K562 (cell line): ENCODE measurements around the gene KMT2A. TPM values are rescaled to one million over a fixed set of nuclear protein-coding genes. Genes with fewer than 3 reads are reported as not detected.

ENCODE experiments used
- ATAC-seq: fragments of 200-7000 bp; cut with Tn5 transposase; 3 replicates; pipeline ENCODE4 v1.9.1; 2020; ENCODE audit warnings: moderate library complexity
- BruUV-seq: library from RNA; stranded (reverse); fragments of 400-500 nt; replicated peaks from 2 replicates; lab custom pipeline; 2021; lab: Mats Ljungman, UMichigan
- CTCF ChIA-PET: fragments of 300-600 bp; formaldehyde crosslinking; extraction: SDS; loops from one replicate; lab custom pipeline; 2021; ENCODE audit warnings: low intra/inter-chr PET ratio; lab: Yijun Ruan, JAX
- POLR2A ChIA-PET: fragments of 300-600, 350-650 bp; sonication (Branson Sonifier 250); formaldehyde crosslinking; extraction: SDS; loops from one replicate; lab custom pipeline; 2021; ENCODE audit warnings: antibody characterized with exemption, inconsistent platforms; lab: Yijun Ruan, JAX
- DNase-seq, 4 experiments: peaks; one replicate each; pipeline versions ENCODE4 v3.0.0 to v3.0.0-alpha.2; 2011 to 2018; ENCODE audit warnings: low spot score in 3 of 4, mixed read lengths in 3 of 4; ENCODE audit errors: extremely low read depth in 1 of 4
- FAIRE-seq: peaks from 2 replicates; lab custom pipeline; 2011; peaks lifted over from hg19 to GRCh38; lab: Jason Lieb, UNC
- H2AFZ ChIP-seq: 2 replicates; pipeline ENCODE4 v1.6.0; 2011; ENCODE audit warnings: low read depth, low read length, control low read depth, inconsistent platforms
- H3K27ac ChIP-seq: fragments of 200-600 bp; 3 replicates; pipeline ENCODE4 v1.8.0; 2011; ENCODE audit warnings: low read depth, mild to moderate bottlenecking, control low read depth, inconsistent platforms, low read length, moderate library complexity, mixed read lengths; ENCODE audit errors: extremely low read depth
- H3K27me3 ChIP-seq, 2 experiments: fragments of 300-600 bp in 1 of 2; 2 replicates in 1 of 2; 3 replicates in 1 of 2; pipeline versions ENCODE4 v1.6.0 to v1.8.0; 2011; ENCODE audit warnings: inconsistent platforms in 2 of 2, low read length in 2 of 2, mild to moderate bottlenecking in 1 of 2, mixed read lengths in 1 of 2, moderate library complexity in 1 of 2; ENCODE audit not compliant: control insufficient read depth in 2 of 2, insufficient read depth in 2 of 2
- H3K36me3 ChIP-seq: fragments of 300-600 bp; 3 replicates; pipeline ENCODE4 v1.8.0; 2011; ENCODE audit warnings: mild to moderate bottlenecking, low read length, inconsistent platforms; ENCODE audit not compliant: control insufficient read depth, insufficient read depth
- H3K4me1 ChIP-seq, 2 experiments: fragments of 200-600 bp in 1 of 2; replicated peaks in 1 of 2; 2 replicates in 1 of 2; 3 replicates in 1 of 2; pipeline versions ENCODE4 v1.5.1 to v1.8.0; 2011; ENCODE audit warnings: inconsistent platforms in 2 of 2, low read length in 2 of 2, mild to moderate bottlenecking in 1 of 2, mixed read lengths in 1 of 2, moderate library complexity in 1 of 2; ENCODE audit not compliant: control insufficient read depth in 2 of 2, insufficient read depth in 2 of 2
- H3K4me2 ChIP-seq: 2 replicates; pipeline ENCODE4 v1.6.1; 2011; ENCODE audit warnings: low read length, control low read depth, inconsistent platforms, mixed read lengths; ENCODE audit not compliant: insufficient read depth
- H3K4me3 ChIP-seq: fragments of 200-600 bp; sonication (generic), shearing (Covaris generic); 2 replicates; pipeline ENCODE4 v1.5.1; 2016; ENCODE audit warnings: control low read depth, inconsistent platforms
- H3K79me2 ChIP-seq: fragments of 200-600 bp; 3 replicates; pipeline ENCODE4 v1.8.0; 2011; ENCODE audit warnings: low read length, inconsistent platforms; ENCODE audit not compliant: control insufficient read depth, insufficient read depth
- H3K9ac ChIP-seq, 2 experiments: 2 replicates each; pipeline versions ENCODE4 v1.6.0 to v1.6.1; 2011; ENCODE audit warnings: low read depth in 2 of 2, low read length in 2 of 2, control low read depth in 1 of 2, inconsistent platforms in 1 of 2, mild to moderate bottlenecking in 1 of 2, mixed read lengths in 1 of 2; ENCODE audit not compliant: insufficient read depth in 1 of 2
- H3K9me1 ChIP-seq: one replicate; pipeline ENCODE4 v1.6.0; 2011; ENCODE audit warnings: inconsistent platforms, mild to moderate bottlenecking, low read length, moderate library complexity; ENCODE audit not compliant: control insufficient read depth, insufficient read depth
- H3K9me3 ChIP-seq: replicated peaks from 2 replicates; pipeline ENCODE4 v1.5.1; 2011; ENCODE audit warnings: low read depth, low read length, inconsistent platforms; ENCODE audit not compliant: control insufficient read depth, insufficient read depth
- H4K20me1 ChIP-seq: replicated peaks from 2 replicates; pipeline ENCODE4 v1.6.1; 2011; ENCODE audit warnings: low read length, inconsistent platforms, mixed read lengths; ENCODE audit not compliant: control insufficient read depth, insufficient read depth
- ARNT ChIP-seq, 2 experiments: fragments of 450-650 bp; IDR thresholded peaks; 2 replicates each; pipeline ENCODE4 v1.6.1; 2016; ENCODE audit warnings: mild to moderate bottlenecking in 1 of 2
- C11orf30 ChIP-seq: fragments of 450-650 bp; IDR thresholded peaks from 2 replicates; pipeline ENCODE4 v1.6.1; 2016; ENCODE audit warnings: low read depth, mild to moderate bottlenecking
- CBX1 ChIP-seq: sonication (generic); IDR thresholded peaks from 2 replicates; pipeline ENCODE4 v1.6.1; 2016; ENCODE audit warnings: antibody characterized with exemption, low read depth, mild to moderate bottlenecking
- CSDE1 ChIP-seq, 2 experiments: fragments of 450-650 bp; IDR thresholded peaks; 2 replicates each; pipeline ENCODE4 v1.6.1; 2016; ENCODE audit warnings: mild to moderate bottlenecking in 1 of 2
- MAFG ChIP-seq: fragments of 450-650 bp; conservative IDR thresholded peaks from 2 replicates; pipeline ENCODE4 v1.6.1; 2016; ENCODE audit warnings: missing genetic modification characterization, missing compliant biosample characterization
- MEF2D ChIP-seq: conservative IDR thresholded peaks from 2 replicates; pipeline ENCODE4 v1.6.1; 2016; ENCODE audit warnings: low read depth, missing genetic modification characterization, missing compliant biosample characterization
- POLR2B ChIP-seq: fragments of 450-650 bp; IDR thresholded peaks from 2 replicates; pipeline ENCODE4 v1.6.1; 2018; ENCODE audit warnings: low read depth; ENCODE audit not compliant: partially characterized antibody
- ZNF239 ChIP-seq: fragments of 250-450 bp; sonication (Bioruptor Pico); IDR thresholded peaks from 2 replicates; pipeline ENCODE4 v1.4.0; 2020; ENCODE audit warnings: mild to moderate bottlenecking
- ZNF316 ChIP-seq: fragments of 450-650 bp; IDR thresholded peaks from 2 replicates; pipeline ENCODE4 v1.6.1; 2016
- ZNF384 ChIP-seq: IDR thresholded peaks from 2 replicates; pipeline ENCODE4 v1.6.1; 2012; ENCODE audit warnings: low read depth, low read length, improper control_type of control experiment
- ZNF551 ChIP-seq: fragments of 250-450 bp; sonication (Bioruptor Pico); IDR thresholded peaks from 2 replicates; pipeline ENCODE4 v1.5.0; 2021; ENCODE audit warnings: mild to moderate bottlenecking, moderate library complexity
- WGBS: fragments of 100-300 bp; shearing (Covaris generic); methylation state at CpG from one replicate; pipeline ENCODE4 v1.1.6; 2016; ENCODE audit warnings: low coverage, mixed read lengths; ENCODE audit not compliant: insufficient coverage; ENCODE audit errors: missing lambda C conversion rate; 5-methylcytosine and 5-hydroxymethylcytosine counted together
- in situ Hi-C: fragments of 300-500 bp; cut with MboI; formaldehyde crosslinking; loops from 4 replicates; pipeline ENCODE4 v1.15.0; 2018; ENCODE audit warnings: inconsistent platforms, mixed read lengths
- intact Hi-C: fragments of 100-400 bp; cut with micrococcal nuclease; formaldehyde crosslinking; loops from 2 replicates; pipeline ENCODE4 v1.14.2; 2022
- polyA plus RNA-seq, 8 experiments: library from polyadenylated mRNA; depleted of rRNA in 4 of 8; stranded (reverse) in 5 of 8; unstranded in 3 of 8; fragments of >200 nt; fragmentation: Nextera tagmentation in 2 of 8; fragmentation: Illumina TruSeq in 1 of 8; extraction: Ambion mirVana in 2 of 8; extraction: Trizol in 1 of 8; gene quantifications; 2 replicates each; pipeline versions ENCODE4 v1.2.1 to v1.2.3, GENCODE V29; 2011 to 2014; ENCODE audit warnings: inconsistent platforms in 1 of 8, missing spikeins in 1 of 8
- total RNA-seq, 7 experiments: library from RNA; depleted of rRNA in 6 of 7; stranded (reverse); fragments of >200 nt in 6 of 7; fragmentation: Illumina TruSeq in 2 of 7; extraction: Trizol in 2 of 7; gene quantifications; 2 replicates each; pipeline versions ENCODE4 v1.2.1 to v1.2.3, GENCODE V29; 2011 to 2021; ENCODE audit warnings: low replicate concordance in 1 of 7
- TF ChIP-seq, protein P1 (sequence below): fragments of 450-650 bp; IDR thresholded peaks from 2 replicates; pipeline ENCODE4 v1.6.1; 2016; ENCODE audit warnings: antibody characterized with exemption
- TF ChIP-seq, protein P2 (sequence below): fragments of 450-650 bp; conservative IDR thresholded peaks from 2 replicates; pipeline ENCODE4 v1.6.1; 2016; ENCODE audit warnings: missing genetic modification characterization, low read depth, mild to moderate bottlenecking, control low read depth, missing compliant biosample characterization

Gene KMT2A
- total and polyA plus RNA-seq, 9 of the 15 experiments (the other 6 are each of a cell fraction or from before 2014, with no cell fraction given), result 9.6 to 59.9 (median 32.6) TPM

DNA sequence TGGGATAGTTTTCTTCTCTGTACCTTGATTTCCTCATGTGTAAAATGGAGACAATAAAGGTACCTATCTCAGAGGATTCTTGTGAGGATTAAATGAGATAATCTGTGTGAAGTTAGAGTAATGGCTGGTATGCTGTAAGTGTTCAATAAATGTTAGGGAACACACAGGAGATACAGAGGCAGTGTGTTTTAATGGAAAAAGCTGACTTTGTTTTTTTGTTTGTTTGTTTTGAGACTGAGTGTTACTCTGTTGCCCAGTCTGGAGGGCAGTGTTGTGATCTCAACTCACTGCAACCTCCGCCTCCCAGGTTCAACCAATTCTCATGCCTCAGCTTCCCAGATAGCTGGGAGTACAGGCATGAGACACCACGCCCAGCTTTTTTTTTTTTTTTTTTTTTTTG is 133.4 kb downstream of the KMT2A start:
- no peak for ATAC-seq
- Histone ChIP-seq H3K27ac (no peak overlapping the region), H2AFZ (peak overlapping the region; percentile 25; the same call in 1 of the 2 replicates), H3K4me2 (no peak overlapping the region), H3K9me1 (no peaks in the 10 kb centered on the region), H3K4me1 (peaks cover 10% of the 10 kb centered on the region in 2 experiments), H3K4me3 (no peak overlapping the region), H3K79me2 (peaks cover 25% of the 10 kb centered on the region), H4K20me1 (peaks cover 16% of the 10 kb centered on the region; the same call in 1 of the 2 replicates), H3K27me3 (no peaks in the 10 kb centered on the region), H3K9ac (no peak overlapping the region), H3K9me3 (no peaks in the 10 kb centered on the region), H3K36me3 (peaks cover 6% of the 10 kb centered on the region)
- FAIRE-seq, result no peak
- POLR2A ChIA-PET, result interaction anchor here (0.7 kb wide), 1 partner anchor 539 kb away, joined by 4 read pairs; no protein-coding TSS in a partner anchor
- CTCF ChIA-PET, result no interaction called here
- in situ Hi-C loops (no loop called here), intact Hi-C loops (loop anchor here (5.0 to 10.0 kb wide), 4 partner anchors 37 to 272 kb away; partner anchors contain the start of genes ATP5MG and TMEM25)
- TF ChIP-seq MEF2D (tag) (no peak), ZNF316 (peak; percentile 79), ZNF384 (peak; percentile 49), C11orf30 (peak; percentile 59; the same call in 1 of the 2 replicates), MAFG (tag) (0 out of 2 replicates have a peak, but pooled peaks have one; percentile 4), POLR2B (no peak), CSDE1 (IDR thresholded peaks at IDR 0.05) (no peak), ZNF551 (no peak), CBX1 (no peak), ZNF239 (CRISPR knock-in tag) (no peak), ARNT (IDR thresholded peaks at IDR 0.05) (no peak)
- TF ChIP-seq, protein P1, sequence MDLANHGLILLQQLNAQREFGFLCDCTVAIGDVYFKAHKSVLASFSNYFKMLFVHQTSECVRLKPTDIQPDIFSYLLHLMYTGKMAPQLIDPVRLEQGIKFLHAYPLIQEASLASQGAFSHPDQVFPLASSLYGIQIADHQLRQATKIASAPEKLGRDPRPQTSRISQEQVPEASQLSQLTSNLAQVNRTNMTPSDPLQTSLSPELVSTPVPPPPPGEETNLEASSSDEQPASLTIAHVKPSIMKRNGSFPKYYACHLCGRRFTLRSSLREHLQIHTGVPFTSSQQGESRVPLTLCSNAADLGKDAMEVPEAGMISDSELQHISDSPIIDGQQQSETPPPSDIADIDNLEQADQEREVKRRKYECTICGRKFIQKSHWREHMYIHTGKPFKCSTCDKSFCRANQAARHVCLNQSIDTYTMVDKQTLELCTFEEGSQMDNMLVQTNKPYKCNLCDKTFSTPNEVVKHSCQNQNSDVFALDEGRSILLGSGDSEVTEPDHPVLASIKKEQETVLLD, result no peak
- TF ChIP-seq, protein P2, sequence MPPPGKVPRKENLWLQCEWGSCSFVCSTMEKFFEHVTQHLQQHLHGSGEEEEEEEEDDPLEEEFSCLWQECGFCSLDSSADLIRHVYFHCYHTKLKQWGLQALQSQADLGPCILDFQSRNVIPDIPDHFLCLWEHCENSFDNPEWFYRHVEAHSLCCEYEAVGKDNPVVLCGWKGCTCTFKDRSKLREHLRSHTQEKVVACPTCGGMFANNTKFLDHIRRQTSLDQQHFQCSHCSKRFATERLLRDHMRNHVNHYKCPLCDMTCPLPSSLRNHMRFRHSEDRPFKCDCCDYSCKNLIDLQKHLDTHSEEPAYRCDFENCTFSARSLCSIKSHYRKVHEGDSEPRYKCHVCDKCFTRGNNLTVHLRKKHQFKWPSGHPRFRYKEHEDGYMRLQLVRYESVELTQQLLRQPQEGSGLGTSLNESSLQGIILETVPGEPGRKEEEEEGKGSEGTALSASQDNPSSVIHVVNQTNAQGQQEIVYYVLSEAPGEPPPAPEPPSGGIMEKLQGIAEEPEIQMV (tag), result no peak
- DNase-seq, result no peak
- BruUV-seq, result no TSS peak
- 33% methylated on average over 2 of the region's 2 CpGs for WGBS
